DMS153 treated with DMSO at 0.1 percent for 48 hours (cell line): Measurements from ENCODE around the gene ZCCHC12.
A peak's percentile ranks its signal among the peaks of the same experiment; 100 is the strongest.
"Not testable (repeated sequence)": the region's sequence is repeated elsewhere in the genome, so short reads cannot be mapped to it uniquely, and the experiment has no call there.

Experiments
- DNase-seq: peaks from one replicate; lab custom pipeline; 2025; ENCODE audit not compliant: unreplicated experiment; lab: John Stamatoyannopoulos, UW

ZCCHC12 gene

GRCh38 chrX:118823263-118824172, at the start of gene ZCCHC12:
TSS of gene ZCCHC12 (plus strand) at chrX:118823824. CDS start at chrX:118825245, 1,421 bp downstream.
- no peak for DNase-seq

GRCh38 chrX:118779581-118779980, 44.0 kb upstream of the ZCCHC12 start:
- no peak for DNase-seq

- DNase-seq, result no peak
Measured at GRCh38 chrX:118780509-118780908, 43.1 kb upstream of the ZCCHC12 start.

- DNase-seq, result no peak
Measured at GRCh38 chrX:118780911-118781310, 42.7 kb upstream of the ZCCHC12 start.

GRCh38 chrX:118795528-118796280, 27.9 kb upstream of the ZCCHC12 start:
- DNase-seq, result no peak

GRCh38 chrX:118802857-118803256, 20.8 kb upstream of the ZCCHC12 start:
- no peak for DNase-seq

- DNase-seq, result no peak
Measured at GRCh38 chrX:118807151-118808017, 16.2 kb upstream of the ZCCHC12 start.

GRCh38 chrX:118817257-118817656, 6.4 kb upstream of the ZCCHC12 start:
- not testable (repeated sequence) for DNase-seq

GRCh38 chrX:118824173-118824730, 628 bp downstream of the ZCCHC12 start:
- no peak for DNase-seq

GRCh38 chrX:118825227-118825626, 1.6 kb downstream of the ZCCHC12 start:
- DNase-seq, result no peak

GRCh38 chrX:118839334-118839958, 15.8 kb downstream of the ZCCHC12 start:
- peak; percentile 16 for DNase-seq

- peak; percentile 15 for DNase-seq
Measured at GRCh38 chrX:118847676-118848075, 24.1 kb downstream of the ZCCHC12 start.

- DNase-seq, result no peak
Measured at GRCh38 chrX:118853596-118853995, 30.0 kb downstream of the ZCCHC12 start.

GRCh38 chrX:118855681-118856310, 32.2 kb downstream of the ZCCHC12 start:
- DNase-seq, result no peak

- DNase-seq, result no peak
Measured at GRCh38 chrX:118857006-118857405, 33.4 kb downstream of the ZCCHC12 start.

GRCh38 chrX:118861338-118861737, 37.7 kb downstream of the ZCCHC12 start:
- DNase-seq, result no peak

GRCh38 chrX:118862091-118862490, 38.5 kb downstream of the ZCCHC12 start:
- DNase-seq, result no peak

- no peak for DNase-seq
Measured at GRCh38 chrX:118862979-118863378, 39.4 kb downstream of the ZCCHC12 start.

GRCh38 chrX:118864063-118864635, 40.5 kb downstream of the ZCCHC12 start:
- no peak for DNase-seq
